GM12865 (cell line): ENCODE measurements around the gene DMKN.
A peak's percentile ranks its signal among the peaks of the same experiment; 100 is the strongest.
"Not testable (repeated sequence)": the region's sequence is repeated elsewhere in the genome, so short reads cannot be mapped to it uniquely, and the experiment has no call there.

Experiments
- DNase-seq: peaks from one replicate; pipeline ENCODE4 v3.0.0; 2010; ENCODE audit warnings: low read depth
- H3K4me3 ChIP-seq: 2 replicates; pipeline ENCODE4 v1.5.1; 2011; ENCODE audit warnings: mild to moderate bottlenecking, low read depth, low read length, control low read depth
- CTCF ChIP-seq: IDR thresholded peaks from 2 replicates; pipeline ENCODE4 v1.5.1; 2011; ENCODE audit warnings: low read length, control low read depth, low read depth, inconsistent platforms; ENCODE audit not compliant: insufficient read depth; ENCODE audit errors: missing control alignments

Gene DMKN

GRCh38 chr19:35487656-35488182, 25.7 kb downstream of the DMKN start:
- no peak overlapping the region for H3K4me3 ChIP-seq
- DNase-seq: no peak
- no peak for TF ChIP-seq CTCF

GRCh38 chr19:35486268-35486708, 27.2 kb downstream of the DMKN start:
- no peak for DNase-seq
- H3K4me3 ChIP-seq: no peak overlapping the region
- TF ChIP-seq CTCF: no peak

- DNase-seq: peak; percentile 92
- TF ChIP-seq CTCF: no peak
These were observed 29.0 kb downstream of the DMKN start for GRCh38 chr19:35484252-35485036.

GRCh38 chr19:35483089-35483488, 30.4 kb downstream of the DMKN start:
- no peak for TF ChIP-seq CTCF
- no peak overlapping the region for H3K4me3 ChIP-seq
- DNase-seq: peak; percentile 69

More at GRCh38 chr19:35484252-35485036, 29.0 kb downstream of the DMKN start:
- no peak overlapping the region for H3K4me3 ChIP-seq

- H3K4me3 ChIP-seq: no peak overlapping the region
- DNase-seq: no peak
- no peak for TF ChIP-seq CTCF
These were observed 34.4 kb downstream of the DMKN start for GRCh38 chr19:35478794-35479677.

- TF ChIP-seq CTCF: peak; percentile 39
- DNase-seq: peak; percentile 26
- no peak overlapping the region for H3K4me3 ChIP-seq
These were observed 37.3 kb downstream of the DMKN start for GRCh38 chr19:35476149-35476548.

GRCh38 chr19:35474594-35474993, 38.9 kb downstream of the DMKN start:
- H3K4me3 ChIP-seq, DNase-seq: not testable (repeated sequence)
